Measurements from ENCODE around the gene TACO1.

The TACO1 gene

GRCh38 chr17:63641692-63642448, 41.2 kb downstream of the TACO1 start:
- peak; percentile 91 for DNase-seq

- DNase-seq, result peak; percentile 59
Measured at GRCh38 chr17:63644846-63645245, 44.2 kb downstream of the TACO1 start.

- no peak for DNase-seq
Measured at GRCh38 chr17:63645775-63646487, 45.2 kb downstream of the TACO1 start.

DNA sequence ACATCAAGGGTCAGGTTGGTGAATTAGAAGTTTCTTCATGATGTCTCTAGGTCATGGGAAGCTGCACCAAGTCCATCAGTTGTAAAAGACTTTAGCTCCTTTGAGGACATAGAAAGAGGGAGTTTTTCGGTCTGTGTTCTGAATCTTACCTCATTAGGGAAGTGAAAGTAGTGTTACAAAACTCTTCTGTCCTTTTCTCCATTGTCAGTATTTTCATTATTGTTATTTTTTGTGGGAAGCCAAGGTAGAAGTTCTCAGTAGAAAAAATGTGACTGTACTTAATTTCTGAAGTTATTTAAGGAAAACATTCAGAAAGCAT, 45.8 kb downstream of the TACO1 start:
- DNase-seq, result peak; percentile 89

DNA sequence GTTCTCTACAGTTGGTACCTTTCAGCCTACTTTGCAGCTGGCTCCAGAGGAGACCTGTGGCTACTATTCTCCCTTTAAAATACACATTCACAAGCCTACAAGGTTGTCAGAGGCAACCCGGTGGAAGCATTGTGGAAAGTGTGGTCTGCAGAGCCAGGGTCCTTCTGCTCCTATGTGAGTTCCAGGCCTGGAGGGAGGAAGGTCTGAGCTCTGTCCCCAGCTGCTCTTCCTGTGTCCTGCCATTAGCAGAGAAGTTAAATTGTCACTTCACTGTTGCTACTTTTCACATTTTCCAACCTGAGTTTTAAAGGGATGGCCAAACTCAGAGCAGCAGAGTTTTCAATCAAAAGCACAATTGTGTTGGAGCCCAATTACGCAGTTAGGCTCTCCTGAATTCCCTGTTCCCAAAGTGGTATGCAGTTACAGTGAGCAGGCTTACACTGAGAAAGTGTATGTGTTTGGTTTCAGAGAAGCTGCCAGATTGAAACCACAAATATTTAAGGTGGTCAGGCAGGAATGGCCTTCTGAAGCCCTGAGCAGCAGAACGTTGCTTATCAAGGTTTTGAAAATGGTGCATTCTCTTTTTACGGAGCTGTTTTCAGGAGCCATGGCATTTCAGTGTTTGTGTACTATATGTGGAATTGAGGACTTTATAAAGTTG, 46.5 kb downstream of the TACO1 start:
- no peak for DNase-seq

- no peak for DNase-seq
Measured at GRCh38 chr17:63647936-63648335, 47.2 kb downstream of the TACO1 start.

DNA sequence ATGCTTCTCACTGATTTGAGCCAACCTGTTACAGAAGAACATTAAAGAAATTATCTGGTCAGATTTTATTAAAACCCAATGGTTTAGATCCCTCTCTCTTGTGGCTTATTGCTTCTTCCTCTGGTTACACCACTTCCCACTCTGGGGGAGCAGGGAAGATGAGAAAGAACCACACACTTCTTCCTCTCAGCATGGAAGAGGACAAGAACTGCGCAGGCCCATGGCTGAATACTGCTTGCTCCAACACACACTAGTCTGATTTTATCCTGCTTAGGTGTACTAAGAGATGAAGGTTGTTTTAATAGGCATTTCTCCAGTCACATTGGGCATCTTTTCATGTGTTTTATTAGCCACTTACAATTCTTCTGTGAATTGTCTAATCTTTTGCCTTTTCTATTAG, 49.1 kb downstream of the TACO1 start:
- peak; percentile 61 for DNase-seq

- no peak for DNase-seq
Measured at GRCh38 chr17:63652106-63652505, 51.4 kb downstream of the TACO1 start.

DNA sequence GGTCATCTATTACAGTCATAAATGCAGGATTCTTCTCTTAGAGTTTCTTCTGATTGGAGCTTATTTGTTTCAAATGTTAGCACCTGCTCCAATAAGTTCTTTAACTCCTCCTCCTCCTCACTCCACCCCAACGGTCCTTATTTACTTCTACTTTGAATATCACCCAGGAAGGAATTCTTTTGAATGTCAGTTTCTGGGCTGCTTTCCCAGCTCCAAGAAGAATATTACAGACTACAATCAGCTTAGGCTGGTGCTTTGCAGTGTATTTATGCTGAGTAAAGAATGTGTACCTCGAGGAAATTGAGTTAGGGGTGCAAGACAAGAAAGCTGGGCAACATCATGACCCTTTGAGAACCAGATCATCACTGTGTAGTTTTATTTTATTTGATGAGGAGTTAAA, 52.4 kb downstream of the TACO1 start:
- no peak for DNase-seq

- DNase-seq, result no peak
Measured at GRCh38 chr17:63657786-63658185, 57.1 kb downstream of the TACO1 start.
